Mesendoderm (in vitro differentiated cells): Measurements from ENCODE around the gene TAP1.

Experiments
- DNase-seq: peaks from one replicate; pipeline ENCODE4 v3.0.0; 2013
- H2AK5ac ChIP-seq: 2 replicates; pipeline ENCODE4 v1.6.1; 2013; ENCODE audit warnings: low read length, inconsistent platforms
- H2BK120ac ChIP-seq: 2 replicates; pipeline ENCODE4 v1.6.1; 2013; ENCODE audit warnings: low read depth, mild to moderate bottlenecking, low read length, moderate library complexity, mixed read lengths
- H2BK15ac ChIP-seq: replicated peaks from 2 replicates; pipeline ENCODE4 v1.6.1; 2013; ENCODE audit warnings: low read depth, mild to moderate bottlenecking, moderate library complexity
- H2BK5ac ChIP-seq: 2 replicates; pipeline ENCODE4 v1.6.1; 2013; ENCODE audit warnings: low read length, inconsistent platforms
- H3K18ac ChIP-seq: 2 replicates; pipeline ENCODE4 v1.6.1; 2013; ENCODE audit warnings: mild to moderate bottlenecking, low read length, mixed read lengths
- H3K23ac ChIP-seq: one replicate; pipeline ENCODE4 v1.6.1; 2013; ENCODE audit warnings: low read length
- H3K27ac ChIP-seq: 2 replicates; pipeline ENCODE4 v1.5.1; 2013; ENCODE audit warnings: low read depth, mild to moderate bottlenecking, inconsistent platforms, low read length, moderate library complexity
- H3K27me3 ChIP-seq: 2 replicates; pipeline ENCODE4 v1.6.1; 2013; ENCODE audit warnings: low read length, control low read depth, mild to moderate bottlenecking, inconsistent platforms; ENCODE audit not compliant: insufficient read depth, poor library complexity
- H3K36me3 ChIP-seq: 2 replicates; pipeline ENCODE4 v1.6.1; 2013; ENCODE audit warnings: low read length, inconsistent platforms; ENCODE audit not compliant: control insufficient read depth, insufficient read depth
- H3K4ac ChIP-seq: one replicate; pipeline ENCODE4 v1.6.1; 2013; ENCODE audit warnings: low read depth, mild to moderate bottlenecking, low read length, moderate library complexity
- H3K4me1 ChIP-seq: 2 replicates; pipeline ENCODE4 v1.6.1; 2013; ENCODE audit warnings: low read depth, low read length, inconsistent platforms; ENCODE audit not compliant: control insufficient read depth
- H3K4me2 ChIP-seq: 2 replicates; pipeline ENCODE4 v1.6.1; 2013; ENCODE audit warnings: low read length
- H3K4me3 ChIP-seq: 2 replicates; pipeline ENCODE4 v1.5.1; 2013; ENCODE audit warnings: mild to moderate bottlenecking, low read length
- H3K56ac ChIP-seq: one replicate; pipeline ENCODE4 v1.6.1; 2013; ENCODE audit warnings: low read length
- H3K79me1 ChIP-seq: 2 replicates; pipeline ENCODE4 v1.6.1; 2013; ENCODE audit warnings: low read length, inconsistent platforms
- H3K79me2 ChIP-seq: 2 replicates; pipeline ENCODE4 v1.6.1; 2013; ENCODE audit warnings: mild to moderate bottlenecking, low read length; ENCODE audit not compliant: control insufficient read depth, insufficient read depth
- H3K9ac ChIP-seq: 2 replicates; pipeline ENCODE4 v1.6.1; 2013; ENCODE audit warnings: low read length, inconsistent platforms
- H4K5ac ChIP-seq: one replicate; pipeline ENCODE4 v1.6.1; 2013; ENCODE audit warnings: low read length
- H4K8ac ChIP-seq: one replicate; pipeline ENCODE4 v1.6.1; 2013; ENCODE audit warnings: low read depth, mild to moderate bottlenecking, control low read depth, low read length, moderate library complexity
- WGBS: extraction: QIAGEN DNeasy Blood & Tissue Kit; methylation state at CpG from one replicate; pipeline ENCODE4 v1.1.7; 2013; ENCODE audit warnings: low lambda C conversion rate, missing lambda C conversion rate; ENCODE audit not compliant: insufficient coverage; ENCODE audit errors: extremely low coverage; 5-methylcytosine and 5-hydroxymethylcytosine counted together

The TAP1 gene

GRCh38 chr6:32867022-32867477 is 13.5 kb upstream of the TAP1 start:
- Histone ChIP-seq H3K4me3 (no peak overlapping the region), H3K56ac (no peak overlapping the region), H3K79me2 (no peaks in the 10 kb centered on the region), H2AK5ac (no peak overlapping the region), H3K27me3 (no peaks in the 10 kb centered on the region), H3K4me1 (no peaks in the 10 kb centered on the region), H2BK120ac (no peak overlapping the region), H3K36me3 (no peaks in the 10 kb centered on the region), H3K9ac (no peak overlapping the region), H3K18ac (no peak overlapping the region), H2BK15ac (no peak overlapping the region), H3K79me1 (no peaks in the 10 kb centered on the region), H3K4me2 (no peak overlapping the region), H3K4ac (no peak overlapping the region), H3K27ac (no peak overlapping the region), H3K23ac (no peak overlapping the region), H4K5ac (no peak overlapping the region), H4K8ac (no peak overlapping the region), H2BK5ac (no peak overlapping the region)
- DNase-seq, result no peak
- WGBS, result no CpG with 5 or more reads among the region's 3 CpGs

GRCh38 chr6:32865724-32866443 is 12.4 kb upstream of the TAP1 start:
- Histone ChIP-seq H4K5ac (no peak overlapping the region), H3K4me1 (no peaks in the 10 kb centered on the region)
- WGBS, result no CpG with 5 or more reads among the region's 10 CpGs

GRCh38 chr6:32862725-32863124 is 9.2 kb upstream of the TAP1 start:
- Histone ChIP-seq H2BK120ac (no peak overlapping the region), H3K4me1 (no peaks in the 10 kb centered on the region)

More at GRCh38 chr6:32865724-32866443, 12.4 kb upstream of the TAP1 start:
- H3K23ac ChIP-seq, result no peak overlapping the region
- H3K4me3 ChIP-seq, result no peak overlapping the region
- H3K56ac ChIP-seq, result no peak overlapping the region
- H2BK120ac ChIP-seq, result no peak overlapping the region
- H3K79me2 ChIP-seq, result no peaks in the 10 kb centered on the region
- H3K27ac ChIP-seq, result no peak overlapping the region
- H2BK5ac ChIP-seq, result no peak overlapping the region
- no peak overlapping the region for H2AK5ac ChIP-seq
- no peak overlapping the region for H2BK15ac ChIP-seq
- H3K4me2 ChIP-seq, result no peak overlapping the region
- H3K18ac ChIP-seq, result no peak overlapping the region
- H3K36me3 ChIP-seq, result no peaks in the 10 kb centered on the region
- no peak overlapping the region for H4K8ac ChIP-seq
- H3K4ac ChIP-seq, result peak overlapping the region; percentile 55
- H3K79me1 ChIP-seq, result no peaks in the 10 kb centered on the region
- no peak for DNase-seq
- no peaks in the 10 kb centered on the region for H3K27me3 ChIP-seq
- H3K9ac ChIP-seq, result no peak overlapping the region

GRCh38 chr6:32860674-32861073 is 7.2 kb upstream of the TAP1 start:
- Histone ChIP-seq H3K4ac (no peak overlapping the region), H3K27me3 (peaks cover 4% of the 10 kb centered on the region), H3K4me2 (no peak overlapping the region), H3K56ac (no peak overlapping the region), H4K8ac (no peak overlapping the region), H3K4me1 (no peaks in the 10 kb centered on the region), H3K79me2 (no peaks in the 10 kb centered on the region), H2BK5ac (no peak overlapping the region), H3K27ac (no peak overlapping the region), H2BK120ac (no peak overlapping the region), H3K18ac (no peak overlapping the region), H3K4me3 (no peak overlapping the region), H3K9ac (no peak overlapping the region), H3K23ac (no peak overlapping the region), H4K5ac (no peak overlapping the region), H2AK5ac (no peak overlapping the region), H3K36me3 (no peaks in the 10 kb centered on the region), H2BK15ac (no peak overlapping the region), H3K79me1 (no peaks in the 10 kb centered on the region)
- DNase-seq, result no peak
- WGBS, result no CpG with 5 or more reads among the region's 1 CpG

More at GRCh38 chr6:32862725-32863124, 9.2 kb upstream of the TAP1 start:
- no peak overlapping the region for H3K9ac ChIP-seq
- no peak overlapping the region for H3K4ac ChIP-seq
- H2BK15ac ChIP-seq, result no peak overlapping the region
- H3K4me3 ChIP-seq, result no peak overlapping the region
- no peak overlapping the region for H3K56ac ChIP-seq
- no peaks in the 10 kb centered on the region for H3K79me2 ChIP-seq
- H2AK5ac ChIP-seq, result no peak overlapping the region
- H3K27ac ChIP-seq, result no peak overlapping the region
- H3K23ac ChIP-seq, result no peak overlapping the region
- H4K8ac ChIP-seq, result no peak overlapping the region
- H3K4me2 ChIP-seq, result no peak overlapping the region
- H2BK5ac ChIP-seq, result no peak overlapping the region
- H3K79me1 ChIP-seq, result no peaks in the 10 kb centered on the region
- no peaks in the 10 kb centered on the region for H3K27me3 ChIP-seq
- no CpG with 5 or more reads among the region's 3 CpGs for WGBS
- no peak overlapping the region for H3K18ac ChIP-seq
- no peak for DNase-seq
- no peak overlapping the region for H4K5ac ChIP-seq
- H3K36me3 ChIP-seq, result no peaks in the 10 kb centered on the region

DNA sequence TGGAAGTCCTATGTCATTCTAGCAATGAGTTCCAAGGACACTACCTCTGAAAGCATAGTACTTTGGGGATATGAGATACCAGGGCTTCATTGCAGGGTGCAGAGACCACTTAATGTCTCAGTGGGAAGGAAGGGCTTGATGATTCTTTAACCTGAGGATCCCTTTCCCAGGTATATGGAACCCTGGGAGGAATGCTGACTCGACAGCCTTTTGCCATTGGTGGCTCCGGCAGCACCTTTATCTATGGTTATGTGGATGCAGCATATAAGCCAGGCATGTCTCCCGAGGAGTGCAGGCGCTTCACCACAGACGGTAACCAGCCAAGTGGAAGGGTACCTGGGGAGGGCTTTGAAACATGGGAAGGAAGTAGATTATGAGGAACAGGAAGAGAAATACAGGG is 4.7 kb upstream of the TAP1 start:
- Histone ChIP-seq H2BK120ac (no peak overlapping the region), H4K5ac (no peak overlapping the region), H3K27ac (no peak overlapping the region), H3K4me2 (no peak overlapping the region), H2BK15ac (no peak overlapping the region), H2BK5ac (no peak overlapping the region), H3K4ac (no peak overlapping the region), H3K4me3 (no peak overlapping the region), H3K79me2 (no peaks in the 10 kb centered on the region), H3K27me3 (peaks cover 14% of the 10 kb centered on the region), H3K36me3 (no peaks in the 10 kb centered on the region), H3K4me1 (no peaks in the 10 kb centered on the region), H3K56ac (no peak overlapping the region), H4K8ac (no peak overlapping the region), H3K23ac (no peak overlapping the region), H3K79me1 (no peaks in the 10 kb centered on the region), H3K18ac (no peak overlapping the region), H2AK5ac (no peak overlapping the region), H3K9ac (no peak overlapping the region)
- no peak for DNase-seq
- WGBS, result no CpG with 5 or more reads among the region's 5 CpGs
